Activated CD8-positive, alpha-beta memory T cell treated with anti-CD3 and anti-CD28 coated beads for 36 hours (primary cell): ENCODE data around the gene IL17RD. TPM values are rescaled to one million over a fixed set of nuclear protein-coding genes. Genes with fewer than 3 reads are reported as not detected.
"Not testable (repeated sequence)": the region's sequence is repeated elsewhere in the genome, so short reads cannot be mapped to it uniquely, and the experiment has no call there.

Experiments used
- CTCF ChIA-PET: fragments of 350-600 bp; sonication (Branson Sonifier 250); formaldehyde crosslinking; loops from one replicate; lab custom pipeline; 2021; ENCODE audit warnings: antibody characterized with exemption; lab: Charles Lee
- POLR2A ChIA-PET: fragments of 350-600 bp; sonication (Branson Sonifier 250); formaldehyde crosslinking; loops from one replicate; lab custom pipeline; 2021; ENCODE audit warnings: antibody characterized with exemption; lab: Charles Lee
- total RNA-seq, 2 experiments: library from RNA; stranded (reverse); gene quantifications; one replicate each; pipeline ENCODE4 v1.2.3, GENCODE V29; 2021

The IL17RD gene
- total RNA-seq, 2 experiments from 2014 or later: 0.02 TPM; not detected in 1

DNA sequence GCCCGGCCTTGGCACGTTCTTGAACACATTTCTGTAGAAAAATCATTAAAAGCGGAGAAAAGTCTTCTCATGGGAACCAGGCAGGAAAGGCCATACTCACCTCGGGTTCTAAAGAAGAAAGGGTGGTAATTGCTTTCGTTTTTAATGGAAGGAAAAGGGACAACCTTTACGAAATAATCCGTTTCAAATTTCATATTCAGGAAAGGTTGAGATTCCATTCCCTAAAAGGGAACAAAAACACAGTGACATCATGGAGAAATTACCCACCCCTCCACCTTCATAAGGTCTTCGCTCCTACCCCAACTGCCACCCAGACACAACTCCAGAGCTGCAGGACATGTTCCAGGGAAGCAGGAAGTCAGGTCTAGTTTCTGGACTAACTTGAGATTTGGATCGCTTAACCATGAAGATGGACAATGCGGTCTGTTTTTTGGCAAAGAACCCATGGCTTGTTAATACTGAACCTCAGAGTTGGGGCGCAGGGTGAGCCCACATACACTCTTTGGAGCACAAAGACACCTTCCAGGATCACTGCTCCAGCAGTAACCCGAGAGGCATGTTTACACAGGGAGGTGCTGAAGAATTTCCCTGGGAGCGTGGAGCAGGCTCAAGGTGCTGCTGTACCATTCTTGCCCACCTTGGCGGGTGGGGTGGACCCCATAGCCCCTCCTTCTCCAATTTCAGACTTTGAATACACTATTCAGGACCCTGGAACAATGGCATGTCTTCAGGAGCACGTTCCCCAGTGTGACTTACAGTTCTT lies 55.5 kb downstream of the IL17RD start:
- ChIA-PET CTCF (no interaction called here), POLR2A (no interaction called here)

DNA sequence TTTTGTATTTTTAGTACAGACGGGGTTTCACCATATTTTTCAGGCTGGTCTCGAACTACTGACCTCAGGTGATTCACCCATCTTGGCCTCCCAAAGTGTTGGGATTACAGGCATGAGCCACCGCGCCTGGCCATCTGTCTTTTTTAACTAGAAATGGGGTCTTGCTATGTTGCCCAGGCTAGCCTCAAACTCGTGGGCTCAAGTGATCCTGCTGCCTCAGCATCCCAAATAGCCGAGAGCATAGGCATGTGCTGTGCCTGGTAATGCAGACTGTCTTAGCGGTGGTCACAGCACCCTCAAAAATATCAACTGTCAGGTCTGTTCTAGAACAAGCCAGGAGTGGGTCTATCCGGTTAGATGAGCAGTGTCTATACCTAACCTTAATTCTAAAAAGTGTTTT lies 56.5 kb downstream of the IL17RD start:
- POLR2A ChIA-PET: no interaction called here
- CTCF ChIA-PET: no interaction called here

DNA sequence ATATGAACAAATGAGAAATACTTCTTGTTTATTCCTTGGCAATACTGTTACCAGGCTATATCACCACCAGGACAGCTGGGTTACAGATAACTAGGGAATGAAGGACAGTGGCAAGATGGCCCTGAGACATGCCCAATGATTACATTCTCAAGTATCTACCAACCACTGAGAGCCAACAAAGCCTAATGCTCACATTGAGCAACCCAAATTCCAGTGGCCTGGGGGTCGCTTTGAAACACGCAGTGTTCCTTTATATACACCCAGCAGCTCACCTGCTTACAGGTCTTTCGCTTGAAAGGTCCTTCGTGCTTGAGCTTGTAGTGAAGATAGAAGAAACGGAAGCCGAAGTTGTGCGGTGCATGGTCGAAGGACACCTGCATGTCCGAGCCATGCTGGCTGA lies 59.6 kb downstream of the IL17RD start:
- ChIA-PET CTCF (no interaction called here), POLR2A (no interaction called here)

DNA sequence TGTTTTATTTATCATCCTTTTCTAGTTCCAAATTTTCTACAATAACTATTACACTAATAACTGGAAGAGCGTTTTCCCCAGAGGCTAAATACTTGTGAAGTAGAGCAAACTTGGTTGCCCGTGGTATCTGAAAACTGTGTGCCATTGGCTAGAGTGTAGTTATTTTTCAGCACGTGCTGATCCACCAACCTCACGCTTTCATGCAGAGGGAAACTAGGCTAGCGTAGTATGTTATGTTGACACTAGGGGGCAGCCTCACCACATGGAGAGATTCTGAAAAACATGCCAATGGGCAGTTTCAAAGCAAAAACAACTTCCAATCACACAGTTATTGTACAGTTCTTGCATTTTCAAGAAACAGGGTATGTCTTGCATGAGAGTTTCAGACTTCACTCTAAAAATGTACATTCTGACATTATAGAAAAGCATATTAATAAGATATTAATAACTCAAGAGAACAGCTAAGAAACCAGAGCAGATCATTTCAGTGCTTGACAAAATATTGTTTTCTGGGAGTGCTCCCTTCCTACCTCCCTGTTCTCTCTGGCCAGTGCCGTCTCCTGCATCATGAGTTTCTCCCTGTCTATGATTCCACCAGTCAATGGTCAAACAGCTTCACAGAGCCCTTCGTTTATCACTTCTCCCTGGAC lies 65.0 kb downstream of the IL17RD start:
- ChIA-PET POLR2A (no interaction called here), CTCF (interaction anchor here (0.9 to 1.2 kb wide), 4 partner anchors 11 to 298 kb away, joined by 3 to 5 read pairs (median 3); no protein-coding TSS in a partner anchor)

DNA sequence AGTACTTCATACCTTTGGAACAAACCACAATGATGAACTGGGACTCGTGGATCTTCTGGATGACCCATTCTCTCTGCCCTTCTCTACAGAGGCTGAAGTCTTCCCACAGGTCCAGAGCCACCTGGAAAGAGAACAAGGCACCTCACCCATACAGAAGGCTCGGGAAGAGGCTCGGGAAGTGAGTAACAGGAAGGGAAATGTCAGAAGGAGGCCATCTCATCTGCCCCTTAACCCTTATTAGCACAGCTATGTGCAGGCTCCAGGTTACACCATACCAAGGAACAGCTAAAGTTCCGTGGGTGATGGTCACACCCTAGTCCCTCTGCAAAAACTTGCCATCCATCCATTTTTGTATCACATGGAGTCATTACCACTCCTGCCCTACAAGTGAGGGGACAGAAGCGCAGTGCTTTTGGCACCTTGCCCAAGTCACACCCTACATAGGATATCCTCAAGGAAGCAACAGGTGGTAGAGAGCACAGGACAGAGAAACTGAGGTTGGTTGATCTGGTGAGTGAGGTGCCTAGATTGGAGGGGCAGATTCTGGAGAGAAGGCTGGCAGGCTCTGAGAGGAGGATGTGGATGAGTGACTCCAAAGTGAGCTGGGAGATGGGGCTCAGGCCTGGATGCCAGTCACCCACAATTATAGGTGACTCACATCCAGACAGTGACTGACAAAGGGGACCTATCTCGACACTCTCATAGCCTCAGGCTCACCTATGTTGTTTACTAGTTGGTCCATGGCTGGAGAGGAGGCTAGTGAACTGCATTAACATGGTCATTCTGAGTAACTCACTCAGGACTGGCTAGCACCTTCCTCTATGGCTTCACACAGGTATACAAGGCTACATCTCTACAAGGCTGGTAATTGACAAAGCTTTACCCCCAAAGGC lies 66.5 kb downstream of the IL17RD start:
- POLR2A ChIA-PET: interaction anchor here (0.6 kb wide), 1 partner anchor 593 kb away, joined by 15 read pairs; no protein-coding TSS in a partner anchor
- CTCF ChIA-PET: interaction anchor here (0.6 to 1.2 kb wide), 2 partner anchors 21 to 688 kb away, joined by 3 read pairs; no protein-coding TSS in a partner anchor

DNA sequence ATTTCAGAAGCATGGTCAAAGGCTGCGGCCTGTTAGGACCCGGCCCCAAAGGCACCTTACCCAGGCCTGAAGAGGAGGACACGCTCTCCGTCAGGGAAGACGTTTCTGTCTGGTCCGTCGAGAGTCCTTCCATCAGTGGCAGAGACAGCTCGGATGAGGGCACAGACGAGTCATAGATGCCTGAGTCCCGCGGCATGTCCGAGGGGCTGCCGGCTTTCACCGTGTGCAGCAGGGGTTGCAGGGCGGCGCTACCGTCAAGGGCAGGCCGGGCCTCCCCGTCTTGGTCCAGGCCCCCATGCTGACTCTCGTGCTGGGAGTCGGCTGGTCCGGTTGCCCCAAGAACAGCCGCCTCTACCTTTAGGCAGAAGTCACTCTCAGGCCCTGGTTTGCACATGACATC lies 67.6 kb downstream of the IL17RD start:
- CTCF ChIA-PET: interaction anchor here (0.6 to 0.9 kb wide), 3 partner anchors 15 to 689 kb away, joined by 3 to 5 read pairs (median 3); no protein-coding TSS in a partner anchor
- POLR2A ChIA-PET: no interaction called here

DNA sequence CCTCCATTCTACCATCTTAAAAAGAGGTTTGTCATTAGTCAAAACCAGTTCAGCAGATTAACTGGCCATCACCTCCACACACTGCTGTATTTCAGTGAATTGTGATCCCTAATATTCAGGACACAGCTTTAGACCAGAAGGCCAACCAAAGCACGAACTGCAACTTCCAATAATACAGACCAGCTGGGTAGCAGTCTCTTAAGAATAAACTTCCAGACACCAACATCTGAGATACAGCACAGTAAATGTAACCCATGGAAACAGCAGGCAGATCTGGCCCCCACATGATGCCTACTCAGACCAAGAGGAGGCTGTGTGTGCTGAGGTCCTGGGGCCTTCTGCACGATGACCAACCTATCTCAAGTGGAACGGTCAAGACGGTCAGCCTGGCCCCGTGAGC lies 69.8 kb downstream of the IL17RD start:
- ChIA-PET CTCF (no interaction called here), POLR2A (no interaction called here)

DNA sequence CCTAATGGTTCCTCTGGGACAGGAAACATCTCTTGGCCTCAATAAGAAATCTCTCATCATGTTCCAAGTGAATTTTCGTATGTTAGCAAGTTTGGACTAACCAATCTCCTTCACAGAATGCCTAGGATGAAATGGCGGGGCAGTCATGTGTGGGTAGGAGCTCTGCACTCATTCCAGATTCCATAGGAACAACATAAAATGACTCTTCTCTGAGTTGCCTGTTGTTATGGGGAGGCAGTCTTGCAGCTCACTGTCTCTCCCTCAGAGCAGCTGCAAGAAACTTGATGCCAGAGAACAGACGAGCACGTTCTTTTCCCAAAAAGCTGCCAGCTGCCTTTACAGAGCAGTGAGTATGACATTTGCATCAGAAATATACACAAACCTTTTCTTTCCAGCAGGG lies 70.6 kb downstream of the IL17RD start:
- POLR2A ChIA-PET: no interaction called here
- CTCF ChIA-PET: interaction anchor here (1.0 kb wide), 1 partner anchor 10 kb away, joined by 3 read pairs; no protein-coding TSS in a partner anchor

DNA sequence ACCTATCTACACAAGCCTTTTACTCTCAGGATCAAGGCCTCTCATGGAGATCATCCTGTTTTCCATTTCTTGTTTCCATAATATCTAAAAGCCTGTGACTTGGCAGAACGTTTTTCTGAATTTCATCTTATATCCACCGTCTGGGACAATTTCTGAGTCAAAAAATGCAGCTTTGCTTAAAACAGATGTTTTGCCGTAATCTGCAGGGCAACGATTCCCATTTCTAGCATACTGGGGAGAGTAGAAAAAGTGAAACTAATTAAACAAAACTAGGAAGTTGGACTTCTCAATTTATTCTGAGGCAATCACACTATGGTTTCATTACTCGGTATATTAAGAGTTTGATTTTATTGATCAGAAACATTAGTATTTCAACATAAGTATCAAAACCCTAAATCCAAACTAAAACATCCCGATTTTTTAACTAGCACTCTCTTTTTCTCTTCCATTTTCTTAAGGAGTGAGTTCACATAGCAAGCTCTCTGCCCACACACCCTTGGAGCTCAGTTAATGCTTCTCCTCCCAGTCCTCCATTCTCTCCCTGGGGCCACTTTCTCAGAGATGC lies 71.1 kb downstream of the IL17RD start:
- ChIA-PET POLR2A (no interaction called here), CTCF (interaction anchor here (1.0 kb wide), 1 partner anchor 9 kb away, joined by 3 read pairs; no protein-coding TSS in a partner anchor)

DNA sequence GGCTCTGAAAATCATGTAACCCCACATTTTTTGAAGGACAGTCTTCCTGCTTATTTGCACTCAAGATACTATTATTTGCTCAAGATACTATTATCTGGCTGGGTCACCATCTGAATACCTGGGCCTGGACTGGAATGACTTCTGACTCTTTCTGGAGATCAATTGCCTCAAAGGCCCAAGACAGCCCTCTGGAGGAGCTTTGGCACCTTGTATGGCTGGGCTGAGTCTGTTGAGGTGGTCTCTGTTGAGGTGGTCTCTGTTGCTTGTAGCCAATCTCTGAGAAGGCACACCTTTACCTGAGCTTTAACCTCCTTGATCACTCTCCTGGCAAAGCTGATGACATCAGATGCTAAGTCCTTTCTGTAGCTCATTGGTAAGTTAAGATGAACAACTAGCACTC lies 71.7 kb downstream of the IL17RD start:
- ChIA-PET POLR2A (no interaction called here), CTCF (interaction anchor here (1.0 kb wide), 1 partner anchor 9 kb away, joined by 3 read pairs; no protein-coding TSS in a partner anchor)

DNA sequence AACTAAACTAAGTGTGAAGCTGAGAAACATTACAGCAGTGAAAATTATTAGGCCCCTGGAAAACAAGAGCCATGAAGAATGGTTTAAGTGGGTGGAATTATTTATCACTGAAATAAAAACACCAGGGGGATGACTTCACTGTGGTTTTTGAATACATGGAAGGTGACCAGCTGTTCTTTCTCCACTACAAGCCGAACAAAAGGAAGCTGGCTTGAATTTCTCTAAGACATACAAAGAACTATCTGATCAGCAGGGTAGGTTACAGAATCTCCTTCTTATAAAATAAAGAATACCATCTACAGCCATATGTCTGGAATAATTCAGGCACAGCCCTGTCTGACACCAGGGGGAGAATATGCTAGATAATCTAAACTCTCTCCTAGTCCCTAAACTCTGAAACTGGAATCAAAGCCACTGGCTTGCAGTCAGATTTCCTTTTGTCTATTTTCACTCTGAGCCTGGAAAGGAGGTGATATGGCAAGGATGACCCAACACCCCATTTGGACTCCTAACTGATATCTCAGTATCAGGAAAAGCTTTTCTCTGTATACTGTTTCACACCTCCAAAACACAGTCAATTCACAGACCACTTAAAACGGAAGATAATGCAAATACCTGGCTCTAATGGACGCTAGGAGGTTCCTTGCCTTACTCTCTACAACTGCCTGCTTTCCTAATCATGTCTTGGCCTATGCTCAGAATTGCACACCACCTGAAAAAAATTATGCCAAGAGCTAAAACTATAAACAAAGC lies 73.5 kb downstream of the IL17RD start:
- CTCF ChIA-PET: no interaction called here
- POLR2A ChIA-PET: no interaction called here

DNA sequence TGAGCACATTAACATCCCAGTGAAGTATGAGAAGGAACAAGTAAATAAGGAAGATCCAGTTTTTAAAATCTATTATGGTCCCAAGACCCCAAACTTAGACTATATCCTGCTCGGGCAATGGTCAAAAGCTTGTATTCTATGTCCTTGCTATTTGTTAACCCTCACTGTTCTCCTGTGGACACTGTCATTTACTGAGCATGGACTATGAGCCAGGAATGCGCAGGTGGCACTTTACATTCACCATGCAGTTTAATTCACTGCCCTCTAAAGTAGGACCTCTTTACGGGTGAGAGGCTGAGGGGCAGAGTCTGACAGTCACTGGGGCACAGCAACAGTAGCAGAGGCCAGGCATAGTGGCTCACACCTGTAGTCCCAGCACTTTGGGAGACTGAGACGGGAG lies 76.1 kb downstream of the IL17RD start:
- ChIA-PET POLR2A (no interaction called here), CTCF (no interaction called here)

DNA sequence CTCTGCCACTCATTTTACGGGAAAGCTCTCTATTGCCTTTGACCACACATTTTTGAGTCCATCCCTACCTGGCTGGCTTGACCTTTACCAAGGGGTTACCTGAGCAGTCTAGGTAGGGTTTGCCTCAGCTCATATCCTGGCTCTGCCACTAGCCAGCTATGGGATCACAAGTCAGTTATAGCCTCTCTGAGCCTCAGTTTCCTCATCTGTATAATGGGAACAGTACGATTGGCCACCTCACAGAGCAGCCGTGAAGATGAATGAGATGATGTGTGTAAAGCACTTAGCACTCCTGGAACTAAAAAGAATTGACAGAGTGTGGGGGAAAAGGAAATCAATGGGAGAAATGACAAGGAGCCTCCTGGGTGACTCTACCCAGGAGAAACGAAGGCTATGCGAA lies 76.7 kb downstream of the IL17RD start:
- ChIA-PET POLR2A (interaction anchor here (0.5 kb wide), 1 partner anchor 329 kb away, joined by 4 read pairs; no protein-coding TSS in a partner anchor), CTCF (no interaction called here)

DNA sequence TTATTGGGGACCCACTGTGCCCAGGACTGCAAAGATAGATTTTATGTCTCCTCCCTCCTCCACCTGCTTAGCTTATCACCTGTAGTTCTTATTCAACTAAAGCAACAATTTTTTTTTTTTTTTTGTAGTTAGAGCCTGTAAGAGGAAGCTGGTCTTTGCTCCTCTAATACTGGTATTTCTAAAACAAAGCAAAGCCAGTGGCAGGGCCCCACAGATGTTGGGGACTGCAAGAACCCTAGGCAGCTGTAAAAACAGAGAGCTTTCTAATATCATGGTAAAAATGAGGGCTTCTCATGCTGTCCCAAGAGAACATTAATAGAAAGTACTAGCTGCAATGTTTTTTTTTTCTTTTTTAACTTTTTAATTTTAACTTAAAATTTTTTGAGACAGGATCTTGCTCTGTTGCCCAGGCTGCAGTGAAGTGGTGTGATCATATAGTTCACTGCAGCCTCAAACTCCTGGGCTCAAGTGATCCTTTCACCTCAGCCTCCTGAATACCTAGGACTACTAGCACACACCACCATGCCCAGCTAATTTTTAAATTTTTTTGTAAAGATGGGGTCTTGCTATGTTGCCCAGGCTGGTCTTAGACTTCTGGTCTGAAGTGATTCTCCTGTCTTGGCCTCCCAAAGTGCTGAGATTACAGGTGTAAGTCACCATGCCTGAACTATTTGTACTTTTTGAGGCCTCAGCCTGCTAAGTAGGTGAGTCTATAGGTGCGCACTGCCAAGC lies 77.6 kb downstream of the IL17RD start:
- CTCF ChIA-PET: no interaction called here
- POLR2A ChIA-PET: no interaction called here

DNA sequence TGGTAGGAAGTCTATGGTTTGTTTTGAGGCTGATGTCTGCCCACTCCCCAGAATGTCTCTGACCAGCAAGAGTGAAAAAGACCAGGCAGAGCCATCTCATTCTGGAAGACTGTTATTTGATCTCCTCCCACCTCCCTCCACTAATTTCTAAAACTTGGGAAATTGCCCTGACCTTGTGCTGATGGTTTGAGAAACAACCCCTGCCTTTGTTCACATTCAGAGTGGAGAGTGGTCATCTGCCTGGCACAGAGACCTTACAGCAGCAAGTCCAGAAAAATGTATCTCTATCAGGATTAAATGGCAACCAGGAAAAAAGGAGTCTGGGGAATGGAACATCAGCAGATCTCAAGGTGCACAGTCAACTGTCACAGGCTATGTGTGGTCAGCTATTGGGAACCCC lies 79.0 kb downstream of the IL17RD start:
- POLR2A ChIA-PET: no interaction called here
- CTCF ChIA-PET: no interaction called here

DNA sequence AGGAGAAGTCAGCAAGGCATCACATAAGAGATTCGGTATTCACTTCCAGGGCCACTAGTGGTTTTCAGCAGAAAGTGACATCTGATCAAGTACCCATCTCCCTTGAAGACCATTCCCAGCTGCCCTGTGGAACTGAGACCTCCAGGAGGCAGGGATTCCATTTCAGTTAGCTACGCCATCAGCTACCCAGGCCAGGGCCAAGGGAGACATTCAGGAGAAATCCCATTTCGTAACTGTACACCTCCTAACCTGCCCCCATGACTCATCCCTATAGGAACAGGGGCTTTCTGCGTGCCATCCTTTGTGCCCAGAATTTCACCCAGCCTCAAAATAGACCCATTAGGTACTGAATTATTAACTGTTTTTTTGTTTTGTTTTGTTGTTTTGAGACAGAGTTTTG lies 79.9 kb downstream of the IL17RD start:
- CTCF ChIA-PET: interaction anchor here (1.3 kb wide), 1 partner anchor 9 kb away, joined by 3 read pairs; no protein-coding TSS in a partner anchor
- POLR2A ChIA-PET: no interaction called here

DNA sequence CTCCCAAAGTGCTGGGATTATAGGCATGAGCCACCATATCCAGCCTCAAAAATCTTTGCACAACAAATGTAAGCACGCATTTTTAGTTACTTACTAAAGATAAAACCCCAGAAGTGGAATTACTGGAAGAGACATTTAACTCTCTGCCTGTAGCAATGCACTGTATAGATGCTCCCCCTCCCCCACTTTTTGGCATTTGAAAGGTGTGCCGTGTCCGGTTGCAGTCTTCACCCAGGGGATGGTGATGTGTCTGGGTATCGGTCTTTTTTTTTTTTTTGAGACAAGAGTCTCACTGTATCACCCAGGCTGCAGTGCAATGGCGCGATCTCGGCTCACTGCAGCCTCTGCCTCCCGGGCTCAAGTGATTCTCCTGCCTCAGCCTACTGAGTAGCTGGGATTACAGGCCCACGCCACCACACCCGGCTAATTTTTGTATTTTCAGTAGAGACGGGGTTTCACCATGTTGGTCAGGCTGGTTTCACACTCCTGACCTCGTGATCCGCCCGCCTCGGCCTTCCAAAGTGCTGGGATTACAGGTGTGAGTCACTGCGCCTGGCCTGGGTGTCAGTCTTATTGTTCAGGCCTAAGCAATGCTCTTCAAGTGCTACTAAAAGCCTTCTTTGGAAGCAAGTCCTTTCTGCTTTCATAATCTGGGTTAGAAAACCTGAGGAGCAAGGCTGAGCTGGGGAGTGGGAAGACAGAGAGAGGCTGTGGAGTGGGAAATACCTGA lies 81.7 kb downstream of the IL17RD start:
- CTCF ChIA-PET, POLR2A ChIA-PET: not testable (repeated sequence)
